SK-N-SH (cell line): ENCODE results near the gene PCSK5.

Experiments used
- NRF1 ChIP-seq: IDR thresholded peaks from 2 replicates; pipeline ENCODE4 v1.6.1; 2012; ENCODE audit warnings: low read depth, mild to moderate bottlenecking, low read length
- POLR2AphosphoS5 ChIP-seq: IDR thresholded peaks from 2 replicates; pipeline ENCODE4 v1.6.1; 2012; ENCODE audit warnings: low read depth, low read length
- RAD21 ChIP-seq: IDR thresholded peaks from 2 replicates; pipeline ENCODE4 v1.6.1; 2012; ENCODE audit warnings: mild to moderate bottlenecking, low read length
- TAF1 ChIP-seq: IDR thresholded peaks from 2 replicates; pipeline ENCODE4 v1.6.1; 2012; ENCODE audit warnings: low read depth, mild to moderate bottlenecking, low read length, moderate library complexity, borderline replicate concordance
- USF2 ChIP-seq: fragments of 150-350 bp; IDR thresholded peaks from 2 replicates; pipeline ENCODE4 v1.6.1; 2017; ENCODE audit warnings: antibody characterized with exemption, low read length, low read depth, borderline replicate concordance
- TF ChIP-seq, protein P1 (sequence below): IDR thresholded peaks from 2 replicates; pipeline ENCODE4 v1.4.0; 2012; ENCODE audit warnings: low read depth
- TF ChIP-seq, protein P2 (sequence below): IDR thresholded peaks from 2 replicates; pipeline ENCODE4 v1.6.1; 2012; ENCODE audit warnings: mild to moderate bottlenecking, low read depth, low read length, moderate library complexity

- TF ChIP-seq, protein P1, sequence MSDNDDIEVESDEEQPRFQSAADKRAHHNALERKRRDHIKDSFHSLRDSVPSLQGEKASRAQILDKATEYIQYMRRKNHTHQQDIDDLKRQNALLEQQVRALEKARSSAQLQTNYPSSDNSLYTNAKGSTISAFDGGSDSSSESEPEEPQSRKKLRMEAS: no peak
- TF ChIP-seq TAF1 (no peak), USF2 (no peak), RAD21 (no peak), POLR2AphosphoS5 (no peak), NRF1 (no peak)
- TF ChIP-seq, protein P2, sequence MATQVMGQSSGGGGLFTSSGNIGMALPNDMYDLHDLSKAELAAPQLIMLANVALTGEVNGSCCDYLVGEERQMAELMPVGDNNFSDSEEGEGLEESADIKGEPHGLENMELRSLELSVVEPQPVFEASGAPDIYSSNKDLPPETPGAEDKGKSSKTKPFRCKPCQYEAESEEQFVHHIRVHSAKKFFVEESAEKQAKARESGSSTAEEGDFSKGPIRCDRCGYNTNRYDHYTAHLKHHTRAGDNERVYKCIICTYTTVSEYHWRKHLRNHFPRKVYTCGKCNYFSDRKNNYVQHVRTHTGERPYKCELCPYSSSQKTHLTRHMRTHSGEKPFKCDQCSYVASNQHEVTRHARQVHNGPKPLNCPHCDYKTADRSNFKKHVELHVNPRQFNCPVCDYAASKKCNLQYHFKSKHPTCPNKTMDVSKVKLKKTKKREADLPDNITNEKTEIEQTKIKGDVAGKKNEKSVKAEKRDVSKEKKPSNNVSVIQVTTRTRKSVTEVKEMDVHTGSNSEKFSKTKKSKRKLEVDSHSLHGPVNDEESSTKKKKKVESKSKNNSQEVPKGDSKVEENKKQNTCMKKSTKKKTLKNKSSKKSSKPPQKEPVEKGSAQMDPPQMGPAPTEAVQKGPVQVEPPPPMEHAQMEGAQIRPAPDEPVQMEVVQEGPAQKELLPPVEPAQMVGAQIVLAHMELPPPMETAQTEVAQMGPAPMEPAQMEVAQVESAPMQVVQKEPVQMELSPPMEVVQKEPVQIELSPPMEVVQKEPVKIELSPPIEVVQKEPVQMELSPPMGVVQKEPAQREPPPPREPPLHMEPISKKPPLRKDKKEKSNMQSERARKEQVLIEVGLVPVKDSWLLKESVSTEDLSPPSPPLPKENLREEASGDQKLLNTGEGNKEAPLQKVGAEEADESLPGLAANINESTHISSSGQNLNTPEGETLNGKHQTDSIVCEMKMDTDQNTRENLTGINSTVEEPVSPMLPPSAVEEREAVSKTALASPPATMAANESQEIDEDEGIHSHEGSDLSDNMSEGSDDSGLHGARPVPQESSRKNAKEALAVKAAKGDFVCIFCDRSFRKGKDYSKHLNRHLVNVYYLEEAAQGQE: no peak
Measured at GRCh38 chr9:75933982-75934381, 43.5 kb downstream of the PCSK5 start.
